NCI-H2107 (cell line): ENCODE results near the gene PLXNA4.
"Not testable (repeated sequence)": the region's sequence is repeated elsewhere in the genome, so short reads cannot be mapped to it uniquely, and the experiment has no call there.

ENCODE experiments used
- DNase-seq: peaks from one replicate; lab custom pipeline; 2025; lab: John Stamatoyannopoulos, UW

Gene PLXNA4

GRCh38 chr7:132414857-132415256 is 161.4 kb downstream of the PLXNA4 start:
- DNase-seq: no peak

GRCh38 chr7:132412435-132412834 is 163.8 kb downstream of the PLXNA4 start:
- no peak for DNase-seq

GRCh38 chr7:132410861-132411541 is 165.3 kb downstream of the PLXNA4 start:
- DNase-seq: no peak

- DNase-seq: no peak
Observed at GRCh38 chr7:132410385-132410784, 165.9 kb downstream of the PLXNA4 start.

GRCh38 chr7:132407764-132408163 is 168.5 kb downstream of the PLXNA4 start:
- no peak for DNase-seq

GRCh38 chr7:132406039-132406438 is 170.2 kb downstream of the PLXNA4 start:
- DNase-seq: no peak

- no peak for DNase-seq
Observed at GRCh38 chr7:132404261-132404660, 172.0 kb downstream of the PLXNA4 start.

GRCh38 chr7:132403465-132404110 is 172.7 kb downstream of the PLXNA4 start:
- DNase-seq: no peak

GRCh38 chr7:132402751-132403245 is 173.5 kb downstream of the PLXNA4 start:
- no peak for DNase-seq

- no peak for DNase-seq
Observed at GRCh38 chr7:132402096-132402495, 174.2 kb downstream of the PLXNA4 start.

- no peak for DNase-seq
Observed at GRCh38 chr7:132400561-132401142, 175.6 kb downstream of the PLXNA4 start.

- no peak for DNase-seq
Observed at GRCh38 chr7:132399367-132399766, 176.9 kb downstream of the PLXNA4 start.

- DNase-seq: no peak
Observed at GRCh38 chr7:132398253-132398925, 177.9 kb downstream of the PLXNA4 start.

- DNase-seq: no peak
Observed at GRCh38 chr7:132397070-132397469, 179.2 kb downstream of the PLXNA4 start.

- no peak for DNase-seq
Observed at GRCh38 chr7:132395361-132395760, 180.9 kb downstream of the PLXNA4 start.

- DNase-seq: no peak
Observed at GRCh38 chr7:132394283-132395198, 181.7 kb downstream of the PLXNA4 start.

GRCh38 chr7:132393789-132394261 is 182.4 kb downstream of the PLXNA4 start:
- no peak for DNase-seq

- DNase-seq: no peak
Observed at GRCh38 chr7:132392713-132393112, 183.6 kb downstream of the PLXNA4 start.

- no peak for DNase-seq
Observed at GRCh38 chr7:132390705-132391104, 185.6 kb downstream of the PLXNA4 start.

- not testable (repeated sequence) for DNase-seq
Observed at GRCh38 chr7:132390049-132390448, 186.2 kb downstream of the PLXNA4 start.

GRCh38 chr7:132388688-132389087 is 187.6 kb downstream of the PLXNA4 start:
- no peak for DNase-seq
